ENCODE measurements around the gene CEP104.

GRCh38 chr1:3903141-3904005 lies 46.4 kb upstream of the CEP104 start:
- TF ChIP-seq EZH2 (IDR thresholded peaks at IDR 0.05; ENCODE audit: borderline replicate concordance, insufficient read depth, low read length, poor library complexity, severe bottlenecking) (no peak), CTCF (IDR thresholded peaks at IDR 0.05; ENCODE audit: poor library complexity, severe bottlenecking) (no peak), POLR2AphosphoS5 (IDR thresholded peaks at IDR 0.05) (no peak), TAF1 (IDR thresholded peaks at IDR 0.05; ENCODE audit: low read depth) (no peak), REST (IDR thresholded peaks at IDR 0.05; ENCODE audit: borderline replicate concordance) (no peak), RAD21 (conservative IDR thresholded peaks at IDR 0.05) (no peak), SMC3 (conservative IDR thresholded peaks at IDR 0.05; ENCODE audit: poor library complexity) (no peak), EP300 (conservative IDR thresholded peaks at IDR 0.05; ENCODE audit: poor library complexity, severe bottlenecking) (no peak)

All from neural cell (in vitro differentiated cells).